Measurements from ENCODE around the gene G0S2.

DNA sequence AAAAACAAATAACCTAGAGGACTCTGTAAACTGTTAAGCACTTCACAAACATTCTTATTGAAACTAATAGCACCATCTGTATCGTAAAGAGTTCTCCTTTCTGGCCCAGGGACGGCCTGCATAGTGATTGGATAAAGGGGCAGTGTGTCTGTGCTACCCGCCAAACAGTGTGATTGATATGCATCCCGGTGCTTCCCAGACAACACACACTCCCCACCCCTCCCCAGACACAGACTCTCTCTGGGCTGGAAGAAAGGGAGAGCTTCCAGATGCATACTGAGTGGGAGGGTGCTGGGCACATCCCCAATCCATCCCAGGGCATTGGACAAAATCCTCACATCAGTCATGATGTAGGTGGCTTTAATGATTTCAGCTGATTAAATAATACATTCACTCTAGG is 33.1 kb downstream of the G0S2 start:
- TF ChIP-seq POLR2A (IDR thresholded peaks at IDR 0.05) = no peak
- no peak for TF ChIP-seq EP300 (IDR thresholded peaks at IDR 0.05)

Data from ovary (tissue), 1 donor.